ENCODE measurements around the gene HOXB2. TPM values are rescaled to one million over a fixed set of nuclear protein-coding genes. Genes with fewer than 3 reads are reported as not detected.

The HOXB2 gene
- polyA plus RNA-seq, 1 donor from 2014 or later: not detected

DNA sequence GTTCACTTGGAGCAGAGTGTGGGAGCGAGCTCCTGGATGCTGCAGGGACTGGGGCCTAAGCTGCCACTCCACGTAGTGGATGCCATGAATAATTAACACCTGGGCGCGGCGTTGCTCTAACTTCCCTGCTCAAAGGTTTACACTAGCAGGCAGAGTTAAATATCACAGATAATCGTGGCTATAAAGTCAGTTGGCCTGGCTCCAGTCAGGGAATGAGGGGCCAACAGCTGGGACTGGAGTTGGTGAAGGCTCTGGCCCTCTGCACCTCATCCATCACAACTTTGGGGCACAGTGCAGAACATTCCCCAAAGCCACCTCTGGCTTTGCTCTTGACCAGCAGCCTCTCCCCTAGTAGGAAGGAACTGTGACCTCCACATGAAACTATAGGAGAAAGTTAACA is 22.3 kb upstream of the HOXB2 start:
- Histone ChIP-seq H3K9me3 (ENCODE audit: low read length) (no peaks in the 10 kb centered on the region), H3K9me2 (ENCODE audit: insufficient read depth, low read length) (no peaks in the 10 kb centered on the region), H3K9ac (ENCODE audit: low read length) (no peak overlapping the region), H4K20me1 (ENCODE audit: insufficient read depth) (no peaks in the 10 kb centered on the region), H3K4me3 (ENCODE audit: low read length) (no peak overlapping the region), H3K27ac (ENCODE audit: low read length) (no peak overlapping the region), H2AFZ (ENCODE audit: low read depth, low read length) (no peak overlapping the region), H3K27me3 (ENCODE audit: insufficient read depth, low read depth, low read length) (peaks cover 99% of the 10 kb centered on the region), H3F3A (ENCODE audit: insufficient read depth, low read length, poor library complexity, severe bottlenecking) (no peaks in the 10 kb centered on the region), H3K36me3 (ENCODE audit: insufficient read depth, low read length) (no peaks in the 10 kb centered on the region), H3K79me2 (replicated peaks; ENCODE audit: insufficient read depth, low read length) (no peaks in the 10 kb centered on the region), H3K4me2 (ENCODE audit: low read length) (no peak overlapping the region)
- no peak for TF ChIP-seq EZH2 (IDR thresholded peaks at IDR 0.05; ENCODE audit: borderline replicate concordance, insufficient read depth, low read length, poor library complexity, severe bottlenecking)
- no peak for TF ChIP-seq POLR2AphosphoS5 (IDR thresholded peaks at IDR 0.05)
- TF ChIP-seq EP300 (conservative IDR thresholded peaks at IDR 0.05; ENCODE audit: poor library complexity, severe bottlenecking): no peak

DNA sequence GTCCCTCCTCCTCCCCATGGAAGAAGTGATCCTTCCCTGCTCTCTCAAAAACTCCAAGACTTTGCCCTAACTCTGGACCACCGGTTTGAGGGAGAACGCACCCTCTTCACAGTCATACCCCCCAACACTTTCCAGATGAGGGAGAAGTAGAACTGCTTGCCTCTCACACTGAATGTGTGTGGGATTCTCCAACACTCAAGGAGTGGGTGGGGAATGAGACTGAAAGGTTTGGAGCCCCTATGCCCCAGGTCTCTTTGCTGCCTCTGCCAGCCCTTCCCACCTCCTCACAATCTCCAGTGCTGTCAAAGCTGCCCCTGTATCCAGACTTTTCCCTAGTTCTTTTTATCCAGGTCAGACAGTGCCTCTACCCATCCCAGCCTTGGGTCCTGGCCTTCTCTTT is 21.8 kb upstream of the HOXB2 start:
- H3K27me3 ChIP-seq (ENCODE audit: insufficient read depth, low read depth, low read length): peaks cover 99% of the 10 kb centered on the region
- no peak overlapping the region for H3K4me2 ChIP-seq (ENCODE audit: low read length)
- H2AFZ ChIP-seq (ENCODE audit: low read depth, low read length): no peak overlapping the region
- no peak overlapping the region for H3K4me3 ChIP-seq (ENCODE audit: low read length)
- no peaks in the 10 kb centered on the region for H3K9me3 ChIP-seq (ENCODE audit: low read length)
- H3F3A ChIP-seq (ENCODE audit: insufficient read depth, low read length, poor library complexity, severe bottlenecking): no peaks in the 10 kb centered on the region
- TF ChIP-seq SMC3 (conservative IDR thresholded peaks at IDR 0.05; ENCODE audit: poor library complexity) (no peak), TAF1 (IDR thresholded peaks at IDR 0.05; ENCODE audit: low read depth) (no peak), MXI1 (conservative IDR thresholded peaks at IDR 0.05; ENCODE audit: poor library complexity, severe bottlenecking) (no peak), POLR2AphosphoS5 (IDR thresholded peaks at IDR 0.05) (no peak)
- TF ChIP-seq, protein P1, sequence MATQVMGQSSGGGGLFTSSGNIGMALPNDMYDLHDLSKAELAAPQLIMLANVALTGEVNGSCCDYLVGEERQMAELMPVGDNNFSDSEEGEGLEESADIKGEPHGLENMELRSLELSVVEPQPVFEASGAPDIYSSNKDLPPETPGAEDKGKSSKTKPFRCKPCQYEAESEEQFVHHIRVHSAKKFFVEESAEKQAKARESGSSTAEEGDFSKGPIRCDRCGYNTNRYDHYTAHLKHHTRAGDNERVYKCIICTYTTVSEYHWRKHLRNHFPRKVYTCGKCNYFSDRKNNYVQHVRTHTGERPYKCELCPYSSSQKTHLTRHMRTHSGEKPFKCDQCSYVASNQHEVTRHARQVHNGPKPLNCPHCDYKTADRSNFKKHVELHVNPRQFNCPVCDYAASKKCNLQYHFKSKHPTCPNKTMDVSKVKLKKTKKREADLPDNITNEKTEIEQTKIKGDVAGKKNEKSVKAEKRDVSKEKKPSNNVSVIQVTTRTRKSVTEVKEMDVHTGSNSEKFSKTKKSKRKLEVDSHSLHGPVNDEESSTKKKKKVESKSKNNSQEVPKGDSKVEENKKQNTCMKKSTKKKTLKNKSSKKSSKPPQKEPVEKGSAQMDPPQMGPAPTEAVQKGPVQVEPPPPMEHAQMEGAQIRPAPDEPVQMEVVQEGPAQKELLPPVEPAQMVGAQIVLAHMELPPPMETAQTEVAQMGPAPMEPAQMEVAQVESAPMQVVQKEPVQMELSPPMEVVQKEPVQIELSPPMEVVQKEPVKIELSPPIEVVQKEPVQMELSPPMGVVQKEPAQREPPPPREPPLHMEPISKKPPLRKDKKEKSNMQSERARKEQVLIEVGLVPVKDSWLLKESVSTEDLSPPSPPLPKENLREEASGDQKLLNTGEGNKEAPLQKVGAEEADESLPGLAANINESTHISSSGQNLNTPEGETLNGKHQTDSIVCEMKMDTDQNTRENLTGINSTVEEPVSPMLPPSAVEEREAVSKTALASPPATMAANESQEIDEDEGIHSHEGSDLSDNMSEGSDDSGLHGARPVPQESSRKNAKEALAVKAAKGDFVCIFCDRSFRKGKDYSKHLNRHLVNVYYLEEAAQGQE (IDR thresholded peaks at IDR 0.05; ENCODE audit: borderline replicate concordance): no peak
- no peaks in the 10 kb centered on the region for H3K36me3 ChIP-seq (ENCODE audit: insufficient read depth, low read length)
- H3K79me2 ChIP-seq (replicated peaks; ENCODE audit: insufficient read depth, low read length): no peaks in the 10 kb centered on the region
- H4K20me1 ChIP-seq (ENCODE audit: insufficient read depth): no peaks in the 10 kb centered on the region
- H3K9me2 ChIP-seq (ENCODE audit: insufficient read depth, low read length): no peaks in the 10 kb centered on the region
- H3K27ac ChIP-seq (ENCODE audit: low read length): no peak overlapping the region
- H3K9ac ChIP-seq (ENCODE audit: low read length): no peak overlapping the region

DNA sequence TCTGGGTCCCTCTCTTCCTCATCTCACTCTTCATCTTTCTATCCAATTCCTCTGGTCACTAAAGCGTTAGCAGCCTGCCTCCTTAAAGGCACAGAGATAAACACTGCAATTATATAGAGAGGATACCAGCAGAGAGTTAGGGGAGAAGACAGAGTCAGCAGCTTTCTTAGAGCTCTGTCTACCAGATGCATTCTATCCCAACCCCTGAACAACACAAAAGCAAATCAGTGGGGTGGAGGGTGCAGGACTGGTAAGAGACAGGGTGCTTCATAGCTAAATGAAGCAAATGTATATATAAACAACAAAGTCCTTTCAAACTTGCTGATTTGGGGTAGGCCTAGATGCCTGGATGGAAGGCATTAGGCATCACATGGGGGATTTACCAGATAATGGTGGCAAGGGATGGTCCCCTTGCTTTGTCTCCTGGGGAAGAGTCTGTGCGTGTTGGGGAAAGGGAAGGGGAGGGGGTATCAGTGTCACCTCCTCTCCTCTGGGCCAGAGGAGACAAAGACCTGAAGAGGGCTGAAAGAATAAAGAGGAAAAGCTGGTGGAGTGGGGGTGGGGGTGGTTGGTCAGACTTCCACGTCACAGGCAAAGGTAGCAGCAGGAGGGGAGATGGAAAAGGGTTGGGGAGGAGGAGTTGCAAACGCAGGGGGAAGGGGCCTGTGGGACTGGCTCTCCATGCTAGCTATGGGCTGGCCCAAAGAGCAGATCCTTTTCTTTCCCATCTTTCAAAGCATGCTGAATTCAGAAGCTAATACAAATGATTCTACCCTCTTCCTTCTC is 21.2 kb upstream of the HOXB2 start:
- H2AFZ ChIP-seq (ENCODE audit: low read depth, low read length): no peak overlapping the region
- no peaks in the 10 kb centered on the region for H3K9me2 ChIP-seq (ENCODE audit: insufficient read depth, low read length)
- no peak overlapping the region for H3K27ac ChIP-seq (ENCODE audit: low read length)
- TF ChIP-seq EZH2 (IDR thresholded peaks at IDR 0.05; ENCODE audit: borderline replicate concordance, insufficient read depth, low read length, poor library complexity, severe bottlenecking) (no peak), POLR2AphosphoS5 (IDR thresholded peaks at IDR 0.05) (no peak), TAF1 (IDR thresholded peaks at IDR 0.05; ENCODE audit: low read depth) (no peak), RAD21 (conservative IDR thresholded peaks at IDR 0.05) (no peak), EP300 (conservative IDR thresholded peaks at IDR 0.05; ENCODE audit: poor library complexity, severe bottlenecking) (no peak), MXI1 (conservative IDR thresholded peaks at IDR 0.05; ENCODE audit: poor library complexity, severe bottlenecking) (no peak), SMC3 (conservative IDR thresholded peaks at IDR 0.05; ENCODE audit: poor library complexity) (no peak)
- TF ChIP-seq, protein P2, sequence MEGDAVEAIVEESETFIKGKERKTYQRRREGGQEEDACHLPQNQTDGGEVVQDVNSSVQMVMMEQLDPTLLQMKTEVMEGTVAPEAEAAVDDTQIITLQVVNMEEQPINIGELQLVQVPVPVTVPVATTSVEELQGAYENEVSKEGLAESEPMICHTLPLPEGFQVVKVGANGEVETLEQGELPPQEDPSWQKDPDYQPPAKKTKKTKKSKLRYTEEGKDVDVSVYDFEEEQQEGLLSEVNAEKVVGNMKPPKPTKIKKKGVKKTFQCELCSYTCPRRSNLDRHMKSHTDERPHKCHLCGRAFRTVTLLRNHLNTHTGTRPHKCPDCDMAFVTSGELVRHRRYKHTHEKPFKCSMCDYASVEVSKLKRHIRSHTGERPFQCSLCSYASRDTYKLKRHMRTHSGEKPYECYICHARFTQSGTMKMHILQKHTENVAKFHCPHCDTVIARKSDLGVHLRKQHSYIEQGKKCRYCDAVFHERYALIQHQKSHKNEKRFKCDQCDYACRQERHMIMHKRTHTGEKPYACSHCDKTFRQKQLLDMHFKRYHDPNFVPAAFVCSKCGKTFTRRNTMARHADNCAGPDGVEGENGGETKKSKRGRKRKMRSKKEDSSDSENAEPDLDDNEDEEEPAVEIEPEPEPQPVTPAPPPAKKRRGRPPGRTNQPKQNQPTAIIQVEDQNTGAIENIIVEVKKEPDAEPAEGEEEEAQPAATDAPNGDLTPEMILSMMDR (IDR thresholded peaks at IDR 0.05; ENCODE audit: poor library complexity, severe bottlenecking): no peak
- TF ChIP-seq, protein P1 (IDR thresholded peaks at IDR 0.05; ENCODE audit: borderline replicate concordance): no peak
- no peaks in the 10 kb centered on the region for H3K79me2 ChIP-seq (replicated peaks; ENCODE audit: insufficient read depth, low read length)
- no peaks in the 10 kb centered on the region for H3F3A ChIP-seq (ENCODE audit: insufficient read depth, low read length, poor library complexity, severe bottlenecking)
- H3K27me3 ChIP-seq (ENCODE audit: insufficient read depth, low read depth, low read length): peaks cover 99% of the 10 kb centered on the region
- H4K20me1 ChIP-seq (ENCODE audit: insufficient read depth): no peaks in the 10 kb centered on the region
- H3K36me3 ChIP-seq (ENCODE audit: insufficient read depth, low read length): no peaks in the 10 kb centered on the region
- no peaks in the 10 kb centered on the region for H3K9me3 ChIP-seq (ENCODE audit: low read length)
- H3K9ac ChIP-seq (ENCODE audit: low read length): no peak overlapping the region
- H3K4me3 ChIP-seq (ENCODE audit: low read length): no peak overlapping the region
- H3K4me2 ChIP-seq (ENCODE audit: low read length): no peak overlapping the region
